Stimulated activated naive CD8-positive, alpha-beta T cell treated with anti-CD3 and anti-CD28 coated beads, Interleukin-15, amount 100 ng/mL, for 72 hours (primary cell): ENCODE data around the gene ZNF667.

Experiments
- ATAC-seq: fragments of 150-1000 bp; cut with Tn5 transposase; 2 replicates; pipeline ENCODE4 v1.10.0; 2021; ENCODE audit warnings: mild to moderate bottlenecking, moderate library complexity
- DNase-seq, 2 donors: peaks; one replicate each; pipeline ENCODE4 v3.0.0; 2021 to 2022
- H3K27ac Mint-ChIP-seq, 2 donors: one replicate each; pipeline ENCODE4 v1.8.0; 2022; ENCODE audit warnings: mild to moderate bottlenecking in 2 of 2, mixed read lengths in 2 of 2, moderate library complexity in 2 of 2
- H3K27me3 Mint-ChIP-seq: one replicate; pipeline ENCODE4 v1.8.0; 2022; ENCODE audit warnings: mixed read lengths
- H3K4me1 Mint-ChIP-seq: one replicate; pipeline ENCODE4 v1.8.0; 2022; ENCODE audit warnings: mild to moderate bottlenecking, mixed read lengths
- H3K4me3 Mint-ChIP-seq, 2 donors: one replicate each; pipeline ENCODE4 v1.8.0; 2022; ENCODE audit warnings: mild to moderate bottlenecking in 2 of 2, mixed read lengths in 2 of 2, moderate library complexity in 1 of 2
- H3K9me3 Mint-ChIP-seq, 2 donors: one replicate each; pipeline ENCODE4 v1.8.0; 2022; ENCODE audit warnings: mixed read lengths in 2 of 2

ZNF667 gene

GRCh38 chr19:56403764-56404704 is 73.1 kb downstream of the ZNF667 start, which contains the start of gene ZNF583:
TSS of gene ZNF583 (plus strand) at chr19:56404332. CDS start at chr19:56407115, 2,783 bp downstream.
- H3K27ac Mint-ChIP-seq: peak within 1 kb of the TSS; percentile 97 to 98
- peaks cover 61 to 66% of the 10 kb centered on the region in 2 donors for H3K9me3 Mint-ChIP-seq
- H3K4me3 Mint-ChIP-seq: peak within 1 kb of the TSS; percentile 69 to 89
- peak; percentile 94 for DNase-seq
- H3K27me3 Mint-ChIP-seq: no peaks in the 10 kb centered on the region
- peaks cover 24% of the 10 kb centered on the region for H3K4me1 Mint-ChIP-seq
- peak; percentile 92 for ATAC-seq

GRCh38 chr19:56403261-56403660 is 73.9 kb downstream of the ZNF667 start:
- no peak for DNase-seq
- Mint-ChIP-seq H3K9me3 (peaks cover 63 to 66% of the 10 kb centered on the region in 2 donors), H3K27me3 (no peaks in the 10 kb centered on the region), H3K27ac (peak overlapping the region; percentile 97 to 98), H3K4me3 (peak overlapping the region; percentile 69 to 89), H3K4me1 (peaks cover 24% of the 10 kb centered on the region)
- ATAC-seq: no peak

- Mint-ChIP-seq H3K4me1 (peaks cover 23% of the 10 kb centered on the region), H3K4me3 (no peak overlapping the region), H3K27ac (no peak overlapping the region), H3K27me3 (no peaks in the 10 kb centered on the region), H3K9me3 (peaks cover 72% of the 10 kb centered on the region in 2 donors)
- DNase-seq (no peak), ATAC-seq (no peak)
Measured at GRCh38 chr19:56400485-56400884, 76.7 kb downstream of the ZNF667 start.

- no peak for DNase-seq
- no peak for ATAC-seq
- H3K4me1 Mint-ChIP-seq: peaks cover 10% of the 10 kb centered on the region
- H3K27ac Mint-ChIP-seq: no peak overlapping the region
- H3K4me3 Mint-ChIP-seq: no peak overlapping the region
- peaks cover 72 to 77% of the 10 kb centered on the region in 2 donors for H3K9me3 Mint-ChIP-seq
- no peaks in the 10 kb centered on the region for H3K27me3 Mint-ChIP-seq
Measured at GRCh38 chr19:56398809-56399208, 78.3 kb downstream of the ZNF667 start.

- DNase-seq (peak; percentile 89 to 95), ATAC-seq (peak; percentile 99)
- Mint-ChIP-seq H3K27me3 (no peaks in the 10 kb centered on the region), H3K4me1 (peaks cover 12% of the 10 kb centered on the region), H3K27ac (peak within 1 kb of the TSS; percentile 96 to 98), H3K9me3 (peaks cover 67 to 89% of the 10 kb centered on the region in 2 donors), H3K4me3 (peak within 1 kb of the TSS; percentile 95 to 96)
Measured at GRCh38 chr19:56393119-56394012, 83.8 kb downstream of the ZNF667 start, which contains the start of gene ZNF582. TSS of gene ZNF582 (minus strand) at chr19:56393534. CDS start at chr19:56391752, 1,782 bp downstream.
